NCI-H2227 (cell line): ENCODE results near the gene GDF10.

ENCODE experiments used
- DNase-seq: peaks from one replicate; lab custom pipeline; 2025; ENCODE audit not compliant: unreplicated experiment; lab: John Stamatoyannopoulos, UW

GDF10 gene

DNA sequence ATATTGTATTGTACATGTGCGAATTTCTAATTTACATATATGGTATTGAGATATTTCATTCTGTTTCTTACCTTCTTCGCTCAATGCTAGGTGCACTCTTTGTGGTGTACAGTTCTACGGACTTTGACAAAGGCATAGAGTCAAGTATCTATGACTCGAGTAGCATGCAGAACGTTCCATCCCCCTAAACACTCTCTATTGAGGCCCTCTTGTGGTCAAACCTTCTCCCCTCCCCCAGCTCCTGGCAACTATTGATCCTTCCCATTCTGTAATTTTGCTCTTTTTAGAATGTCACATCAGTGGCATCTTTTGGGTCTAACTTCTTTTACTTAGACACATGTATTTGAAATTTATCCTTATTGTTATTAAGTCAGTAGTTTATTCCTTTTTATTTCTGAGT, 30.7 kb upstream of the GDF10 start:
- DNase-seq, result no peak

DNA sequence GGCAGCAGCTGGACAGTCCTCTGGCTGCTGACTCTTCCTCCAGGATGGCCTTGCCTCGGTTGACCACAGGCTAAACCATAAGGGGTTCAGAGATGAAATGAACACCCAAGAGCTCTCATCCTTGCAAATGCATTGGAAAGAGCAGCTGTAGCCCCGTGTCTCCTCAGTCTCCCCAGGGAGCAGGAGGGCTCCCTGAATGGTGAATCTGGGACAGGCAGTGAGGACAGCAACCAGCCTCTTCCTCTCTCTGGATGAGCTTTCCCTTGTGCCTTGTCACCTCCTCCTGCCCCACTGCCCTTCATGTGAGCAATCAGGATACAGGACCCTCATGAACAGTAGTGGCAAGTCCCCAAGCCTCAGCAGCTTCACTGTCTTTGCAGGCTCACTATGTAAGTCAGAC, 23.9 kb upstream of the GDF10 start:
- no peak for DNase-seq

DNA sequence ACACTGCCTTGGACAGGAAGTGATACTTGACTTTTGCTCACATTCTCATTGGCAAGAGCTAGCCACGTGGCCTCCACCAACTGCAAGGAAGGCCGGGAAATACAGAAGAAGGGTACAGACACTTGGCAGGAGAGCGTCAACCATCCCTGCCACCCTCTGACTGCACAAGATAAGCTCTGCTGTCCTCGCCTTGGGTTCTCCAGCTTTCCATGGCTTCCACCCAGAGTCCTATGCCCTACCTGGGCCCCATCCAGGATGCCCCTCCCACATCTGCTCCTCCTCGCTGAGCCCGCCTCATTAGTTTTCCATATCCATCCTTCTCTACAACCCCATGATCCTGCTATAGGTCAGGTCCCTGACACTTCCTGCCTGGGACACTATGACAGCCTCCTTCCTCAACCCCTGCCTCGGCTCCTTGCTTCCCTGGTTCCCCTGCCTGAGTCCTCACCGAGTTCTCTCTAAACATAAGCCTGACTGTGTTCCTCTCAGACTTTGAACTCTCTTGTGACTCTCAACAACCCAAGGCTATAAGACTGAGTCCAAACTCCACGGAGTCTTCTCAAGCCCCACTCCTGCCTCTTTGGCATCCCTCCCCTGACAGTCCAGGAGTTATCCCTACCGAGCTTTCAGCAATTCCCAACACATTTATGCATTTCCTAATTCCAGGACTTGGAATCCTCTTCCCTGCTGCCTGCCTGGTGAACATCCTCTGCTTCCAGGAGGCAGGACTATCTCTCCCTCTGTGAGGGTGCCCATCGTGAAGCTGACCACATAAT, 23.2 kb upstream of the GDF10 start:
- DNase-seq, result no peak

DNA sequence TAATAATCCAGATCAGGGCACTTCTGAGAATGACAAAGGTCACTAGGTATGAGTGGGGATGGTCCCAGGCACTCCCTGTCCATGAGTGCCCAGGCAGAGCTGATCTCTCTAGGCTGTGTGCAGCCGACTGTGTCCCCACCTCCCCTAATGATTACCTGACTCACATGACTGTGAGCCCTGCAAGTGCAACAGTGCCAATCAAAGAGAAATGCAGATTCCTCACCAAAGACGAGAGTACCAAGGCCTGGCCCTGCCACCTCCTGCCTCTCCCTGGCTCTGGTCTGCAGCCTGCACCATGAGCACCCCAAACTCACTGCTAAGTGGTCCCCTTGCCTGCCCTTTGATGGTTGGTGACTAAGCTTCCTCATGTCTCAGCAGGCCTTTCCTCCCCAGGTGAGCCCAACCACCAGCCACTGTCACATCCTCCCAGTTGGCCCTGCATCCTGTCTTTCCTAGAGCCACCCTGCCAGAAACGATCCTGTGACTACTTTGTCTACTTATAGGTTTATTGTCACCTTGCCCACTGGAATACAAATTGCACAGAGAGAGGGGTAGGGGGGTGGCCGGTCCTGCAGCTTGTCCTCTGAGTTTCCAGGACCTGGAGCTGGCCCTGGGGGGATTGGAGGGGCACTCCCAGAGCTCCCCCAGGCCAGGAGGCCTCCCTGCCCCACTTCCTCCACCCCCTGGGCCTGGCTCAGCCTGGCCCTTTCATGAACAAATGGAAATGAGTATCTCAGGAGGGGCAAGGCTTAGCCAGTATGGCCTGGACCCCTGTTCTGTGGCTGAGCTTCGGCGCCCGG, 22.4 kb upstream of the GDF10 start:
- DNase-seq, result no peak

DNA sequence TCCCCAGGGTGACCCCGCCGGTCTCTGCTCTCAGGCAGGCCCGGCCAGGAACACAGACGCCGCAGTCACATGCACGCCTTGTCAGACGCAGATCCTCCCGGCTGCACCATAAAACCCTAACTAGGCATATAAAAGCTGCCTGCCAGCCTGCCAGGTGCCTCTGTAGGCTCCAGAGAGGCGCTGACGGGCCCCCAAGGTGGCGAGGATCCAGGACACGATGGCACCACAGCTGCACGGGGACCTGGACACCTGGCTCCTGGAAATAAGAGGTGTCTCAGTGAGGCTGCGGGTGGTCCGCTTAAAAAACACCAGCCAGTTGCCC, 21.9 kb upstream of the GDF10 start:
- no peak for DNase-seq

DNA sequence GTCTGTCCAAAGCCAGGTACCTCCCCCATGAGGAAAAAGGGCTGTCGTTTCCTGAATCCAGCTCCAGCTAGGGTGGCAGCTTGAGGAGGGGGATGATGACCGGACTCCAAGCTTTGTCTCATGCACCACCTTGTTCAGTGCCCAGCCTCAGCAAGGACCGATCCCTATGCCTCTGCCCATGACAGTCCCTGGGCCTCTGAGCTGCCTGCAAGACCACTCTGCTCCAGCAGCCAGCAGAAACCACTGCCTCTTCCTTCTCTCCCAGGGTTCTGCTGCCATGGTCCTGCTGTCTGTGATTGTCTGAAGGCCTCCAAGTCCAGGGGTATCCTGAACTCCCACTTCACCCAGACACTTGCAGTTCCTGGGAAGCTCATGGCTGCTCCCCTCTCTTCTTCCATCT, 21.3 kb upstream of the GDF10 start:
- DNase-seq, result no peak

DNA sequence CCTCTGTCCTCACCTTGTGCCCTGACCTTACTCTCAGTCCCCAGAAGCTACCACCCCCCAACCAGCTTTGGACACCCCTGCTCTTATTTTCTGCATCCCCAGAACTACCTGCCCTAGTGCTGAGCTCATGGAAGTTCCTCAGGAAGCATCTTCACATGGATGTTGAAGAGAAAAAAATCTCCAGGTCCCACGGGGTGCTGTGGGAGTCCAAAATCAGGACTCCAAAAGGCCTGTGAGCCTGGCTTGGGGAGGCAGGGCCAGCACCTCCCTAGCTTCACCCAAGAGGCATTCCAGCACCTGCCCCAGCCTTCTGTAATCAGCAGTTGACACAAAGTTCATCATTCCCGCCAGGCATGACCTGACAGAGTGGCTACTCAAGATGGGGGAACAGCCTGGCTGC, 20.7 kb upstream of the GDF10 start:
- no peak for DNase-seq

DNA sequence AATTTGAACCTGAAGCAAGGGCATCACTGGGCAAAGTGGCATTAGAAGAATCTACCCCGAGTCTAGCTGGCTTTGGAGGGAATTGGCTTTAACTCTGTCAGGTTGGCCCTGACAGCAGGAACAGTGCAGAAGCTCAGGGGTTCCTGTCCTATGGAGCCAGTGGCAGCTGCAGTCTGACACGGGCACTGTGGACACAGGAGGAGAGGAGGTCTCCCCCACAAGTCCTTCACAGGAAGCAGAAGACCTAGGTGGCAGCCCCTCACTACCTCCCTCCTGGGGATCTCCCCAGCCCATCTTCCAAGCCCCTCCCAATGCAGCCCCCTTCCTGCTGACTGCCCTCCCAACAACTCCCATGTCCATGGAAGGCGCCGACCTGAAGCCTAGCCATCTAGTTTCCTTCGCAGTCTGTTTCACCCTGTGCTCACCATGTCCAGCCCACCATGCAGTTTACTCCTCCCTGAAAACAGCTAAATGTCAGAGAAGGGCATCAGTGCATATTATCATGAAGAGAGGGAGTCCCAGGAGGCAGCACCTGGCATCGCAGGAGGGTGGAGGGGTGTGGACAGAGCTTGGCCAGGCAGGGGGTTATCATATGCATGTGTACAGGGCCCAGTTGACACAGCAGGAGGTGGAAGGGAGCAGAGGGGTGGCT, 17.9 kb upstream of the GDF10 start:
- DNase-seq, result no peak

DNA sequence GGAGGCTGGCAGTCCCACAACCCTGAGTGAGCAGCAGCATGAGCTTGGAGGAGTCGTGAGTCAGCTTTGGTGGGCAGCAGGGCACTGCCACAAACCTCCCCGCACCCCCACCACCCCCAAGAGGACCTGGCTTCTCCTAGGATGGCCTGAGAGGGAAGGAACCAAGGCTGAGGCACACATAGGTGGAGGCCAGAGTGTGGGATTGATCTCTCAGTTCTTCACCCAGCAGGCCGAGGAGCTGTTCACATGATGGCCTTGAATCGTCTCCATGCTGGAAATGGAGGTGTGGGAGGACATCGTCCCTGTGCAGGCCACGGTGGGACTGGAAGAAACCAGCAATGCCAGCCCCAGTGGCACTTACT, 17.4 kb upstream of the GDF10 start:
- no peak for DNase-seq

DNA sequence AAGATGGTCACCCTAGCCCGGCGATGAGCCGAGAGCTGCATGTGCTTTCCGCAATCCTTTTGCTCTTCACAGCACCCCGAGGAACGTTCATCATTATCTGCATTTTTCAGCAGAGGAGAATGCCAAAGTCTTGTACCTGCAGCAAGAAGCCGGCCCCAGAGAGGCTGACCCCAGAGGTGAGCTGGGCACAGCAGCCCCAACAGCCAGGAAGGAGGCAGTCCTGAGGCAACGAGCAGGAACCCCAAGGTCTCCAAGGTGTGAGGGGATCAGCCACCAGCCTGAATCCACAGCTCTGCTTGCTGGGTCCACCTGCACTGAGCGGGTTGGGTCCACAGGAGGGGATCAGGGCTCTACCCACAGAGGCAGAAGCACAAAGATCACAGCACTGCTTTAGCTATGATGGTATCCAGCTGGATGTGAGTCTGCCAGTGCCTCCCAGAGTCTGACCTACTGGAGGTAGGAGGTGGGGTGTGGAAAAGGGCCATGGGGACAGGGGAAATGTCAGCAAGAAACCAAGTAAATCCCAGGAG, 16.8 kb upstream of the GDF10 start:
- DNase-seq, result no peak

DNA sequence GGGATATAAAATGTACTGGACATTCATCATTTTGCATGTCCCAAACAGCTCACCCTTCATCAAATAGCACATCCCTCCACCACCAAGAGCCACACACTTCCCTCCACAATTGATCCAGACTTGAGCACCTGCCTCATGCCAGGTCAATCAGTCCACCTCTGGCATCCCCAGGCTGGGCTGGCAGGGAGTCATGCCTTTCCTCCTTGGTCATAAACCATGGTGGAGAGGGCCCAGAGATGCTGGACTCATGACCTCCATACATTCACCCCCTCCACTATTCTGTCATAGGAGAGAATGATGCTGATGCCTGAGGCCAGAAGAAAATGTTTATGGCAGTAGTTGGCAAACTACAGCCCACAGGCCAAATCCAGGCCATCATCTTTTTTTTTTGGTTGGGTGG, 16.1 kb upstream of the GDF10 start:
- no peak for DNase-seq

DNA sequence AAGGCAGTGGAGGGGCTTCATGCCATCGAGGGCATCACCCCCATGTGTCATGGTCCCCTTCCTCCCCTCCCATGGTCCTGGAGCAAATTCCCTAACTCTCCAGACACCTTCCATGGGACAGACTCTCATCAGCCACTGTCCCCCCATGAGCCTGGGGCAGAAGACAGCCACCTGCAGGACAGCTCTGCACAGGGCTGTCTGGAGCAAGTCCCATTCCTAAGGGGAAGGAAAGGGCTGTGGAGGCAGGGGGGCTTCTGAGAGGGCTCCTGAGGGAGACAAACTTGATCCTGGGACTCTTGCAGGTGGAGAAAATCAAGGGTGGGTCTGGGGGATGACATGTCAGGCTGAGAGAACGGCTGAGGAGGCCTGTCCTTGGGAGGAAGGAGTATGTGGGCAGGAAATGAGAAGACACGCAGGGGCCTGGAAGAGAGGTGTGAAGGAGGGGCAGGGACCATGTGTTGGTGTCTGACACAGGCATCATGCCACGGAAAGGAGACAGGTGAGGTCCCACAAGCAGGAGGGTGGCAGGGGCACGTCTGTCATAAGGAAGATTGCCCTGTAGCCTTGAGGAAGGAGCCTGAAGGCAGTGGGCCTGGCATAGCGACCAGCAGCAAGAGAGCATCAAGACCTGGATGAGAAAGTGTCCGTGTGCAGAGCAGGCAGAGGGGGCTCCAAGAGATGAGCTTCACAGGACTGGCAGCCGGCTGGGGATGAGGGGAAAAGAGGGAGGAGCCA, 14.4 kb upstream of the GDF10 start:
- DNase-seq, result no peak

DNA sequence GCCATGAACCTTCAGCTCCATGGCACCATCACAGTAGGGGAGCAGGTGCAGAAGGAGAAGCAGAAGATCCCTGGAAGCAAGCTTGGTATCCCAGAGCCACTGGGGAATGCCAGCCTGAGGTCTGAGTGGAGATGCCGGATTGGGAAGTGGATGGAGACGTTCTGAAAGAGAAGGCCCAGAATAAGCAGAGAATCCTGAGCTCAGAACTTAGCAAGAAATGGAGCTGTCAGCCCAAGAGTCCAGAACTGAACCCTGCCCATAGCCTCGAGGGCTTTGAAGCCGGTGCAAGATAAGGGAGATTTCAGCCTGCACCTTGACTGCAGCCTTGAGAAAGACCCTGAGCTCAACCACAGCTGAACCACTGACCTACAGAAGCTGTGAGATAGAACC, 13.9 kb upstream of the GDF10 start:
- no peak for DNase-seq

DNA sequence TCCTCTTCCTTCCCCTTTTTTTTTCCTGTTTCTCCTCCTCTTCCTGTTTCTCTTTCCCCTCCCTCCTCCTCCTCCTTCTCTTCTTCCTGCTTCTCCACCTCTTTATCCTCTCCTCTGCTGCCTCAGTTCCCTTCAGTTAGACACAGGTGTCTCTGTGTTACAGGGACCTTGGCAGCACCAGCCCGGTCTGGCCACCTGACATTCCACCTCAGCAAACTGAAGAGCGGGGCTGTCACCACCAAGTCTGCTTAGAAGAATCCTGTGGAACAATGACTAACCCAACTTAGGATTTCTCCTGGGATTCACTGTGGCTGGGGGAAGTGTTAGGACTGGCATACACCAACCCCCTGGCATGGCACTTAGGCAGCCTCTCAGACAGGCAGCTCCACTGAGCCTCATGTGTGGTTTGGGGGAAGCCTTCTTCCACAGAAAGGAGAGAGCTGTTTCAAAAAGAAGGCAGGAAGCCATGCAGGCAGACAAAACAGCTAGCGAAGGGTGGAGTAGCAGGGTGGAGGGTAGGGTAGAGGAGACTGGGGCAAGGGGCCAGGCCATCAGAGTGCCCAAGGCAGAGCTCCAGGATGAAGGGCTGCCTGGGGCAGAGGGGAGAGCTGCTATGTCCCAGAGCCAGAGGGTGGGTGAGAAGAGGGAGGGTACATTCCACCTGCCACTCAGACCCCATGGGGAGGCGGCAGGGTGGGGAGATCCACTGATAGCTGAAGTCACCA, 13.2 kb upstream of the GDF10 start:
- no peak for DNase-seq

DNA sequence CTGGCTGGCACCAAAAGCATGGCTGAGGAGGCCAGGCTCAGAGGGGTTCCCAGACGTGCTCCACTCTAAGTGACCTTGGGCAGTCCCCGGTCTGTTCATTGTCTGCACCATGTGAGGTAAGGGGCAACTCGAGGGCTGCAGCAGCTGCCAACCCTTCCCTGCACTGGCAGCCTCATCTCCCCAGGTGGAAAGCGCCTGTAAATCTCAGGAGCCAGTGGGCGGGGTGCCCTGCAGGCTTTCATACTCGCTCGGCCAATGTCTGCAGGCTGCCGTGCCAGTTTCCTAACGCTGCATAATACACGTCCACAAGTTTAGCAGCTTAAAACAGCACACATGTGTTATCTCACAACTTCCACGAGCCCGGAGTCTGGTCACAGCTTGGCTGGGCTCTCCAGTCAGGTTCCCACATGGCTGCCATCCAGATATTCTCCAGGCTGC, 12.6 kb upstream of the GDF10 start:
- no peak for DNase-seq

DNA sequence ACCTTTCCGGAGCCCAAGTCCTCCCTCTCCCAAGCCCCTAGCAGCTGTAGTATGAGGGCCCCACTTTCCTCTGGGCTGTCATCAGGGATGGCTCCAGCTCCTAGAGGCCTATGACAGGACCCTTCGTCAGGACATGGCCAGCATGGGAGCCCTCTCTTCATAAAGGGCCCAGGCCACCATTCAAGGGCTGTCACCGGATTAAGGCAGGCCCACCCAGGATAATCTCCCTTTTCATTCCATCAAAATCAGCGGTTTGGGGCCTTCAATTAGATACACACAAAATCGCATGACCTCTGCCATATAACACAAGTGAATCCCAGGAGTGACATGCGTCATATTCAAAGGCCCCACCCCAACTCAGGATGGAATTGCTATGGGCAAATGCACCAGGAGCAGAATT, 12.2 kb upstream of the GDF10 start:
- DNase-seq, result no peak

DNA sequence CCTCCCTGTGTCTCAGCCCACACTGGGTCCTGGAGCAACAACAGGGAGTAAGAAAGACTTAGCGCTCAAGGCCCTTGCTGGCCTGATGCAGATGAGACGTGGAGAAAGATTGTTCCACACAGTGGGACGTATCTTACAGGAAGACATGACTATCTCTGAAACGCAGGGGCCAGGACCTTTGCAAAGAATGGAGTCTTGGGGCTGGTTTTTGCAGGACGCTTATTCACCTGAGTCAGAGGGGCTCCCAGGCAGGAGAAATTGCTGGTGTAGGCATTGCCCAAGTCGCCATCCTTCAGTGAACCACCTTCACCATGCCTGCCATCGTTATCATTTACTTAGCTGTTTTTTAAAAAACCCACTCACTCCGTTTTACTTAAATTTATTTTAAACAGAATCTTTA, 11.8 kb upstream of the GDF10 start:
- no peak for DNase-seq

DNA sequence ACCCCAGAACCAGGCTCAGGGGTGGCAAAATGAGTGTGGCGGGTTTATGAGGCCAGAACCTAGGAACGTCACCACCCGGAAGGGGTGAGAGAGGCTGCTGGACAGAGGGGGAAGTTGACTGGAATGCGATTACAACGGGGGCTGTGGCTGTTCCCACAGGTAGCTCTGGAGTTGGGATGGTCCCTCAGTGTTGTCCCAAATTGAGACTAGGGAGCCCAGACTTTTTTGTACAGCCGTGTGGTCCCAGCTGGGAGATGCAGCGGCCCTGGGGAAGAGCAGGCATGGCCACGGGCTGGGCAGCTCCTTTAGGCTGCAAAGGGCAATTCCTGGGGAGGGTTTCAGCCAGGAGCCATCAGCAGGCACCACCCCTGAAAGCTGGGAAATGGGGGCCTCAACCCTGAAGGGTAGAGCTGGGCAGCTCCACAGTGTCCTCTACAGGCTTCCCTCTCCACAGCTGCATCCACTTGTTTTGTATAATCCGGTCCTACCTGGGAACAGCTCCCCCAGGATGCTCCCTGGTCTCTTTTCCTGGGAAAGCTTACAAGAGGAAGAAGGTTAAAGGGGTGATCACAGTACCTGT, 11.0 kb upstream of the GDF10 start:
- DNase-seq, result no peak

DNA sequence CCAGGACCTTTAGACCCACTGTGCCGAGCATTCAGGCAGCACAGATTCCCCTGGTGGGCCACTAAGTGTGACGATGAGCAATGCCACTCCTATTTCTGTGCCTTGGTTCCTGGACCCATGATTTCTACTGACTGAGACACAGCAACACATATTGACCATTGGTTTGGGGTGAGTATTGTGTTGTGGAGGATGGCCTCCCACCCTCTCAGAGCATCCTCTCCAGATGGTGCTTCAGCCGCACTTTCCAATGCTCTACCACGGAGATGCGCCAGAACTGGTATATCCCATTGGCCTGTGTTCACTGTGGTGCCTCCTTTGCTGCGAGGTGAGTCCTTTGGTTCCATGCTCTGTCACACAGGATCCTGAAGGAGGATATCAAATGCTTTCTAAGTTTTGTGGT, 10.1 kb upstream of the GDF10 start:
- no peak for DNase-seq

DNA sequence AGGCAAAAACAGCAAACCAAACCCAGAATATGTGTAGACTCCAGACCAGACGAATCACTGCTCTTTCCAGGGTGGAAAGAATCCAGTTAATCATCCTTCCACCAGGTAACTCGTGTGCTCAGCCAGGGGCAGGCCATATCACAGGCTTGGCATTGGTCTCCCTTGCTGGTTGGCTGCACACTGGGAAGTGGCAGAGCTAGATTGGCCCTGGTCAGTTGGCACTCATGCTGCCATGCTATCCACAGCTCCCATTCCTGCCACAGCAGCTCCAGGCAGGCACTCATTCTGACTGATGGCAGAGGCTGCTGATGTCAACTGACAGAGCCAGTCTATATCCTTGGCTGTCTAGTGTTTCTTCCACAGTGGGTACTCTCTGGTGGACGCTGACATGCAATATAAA, 9.7 kb upstream of the GDF10 start:
- no peak for DNase-seq
